HG03520 (cell line): ENCODE data around the gene CLCN4.

Source experiments
- ATAC-seq: cut with Tn5 transposase; IDR thresholded peaks from one replicate; pipeline ENCODE4 v1.9.1; 2021; ENCODE audit warnings: mild to moderate bottlenecking, moderate library complexity; ENCODE audit not compliant: unreplicated experiment

Gene CLCN4

DNA sequence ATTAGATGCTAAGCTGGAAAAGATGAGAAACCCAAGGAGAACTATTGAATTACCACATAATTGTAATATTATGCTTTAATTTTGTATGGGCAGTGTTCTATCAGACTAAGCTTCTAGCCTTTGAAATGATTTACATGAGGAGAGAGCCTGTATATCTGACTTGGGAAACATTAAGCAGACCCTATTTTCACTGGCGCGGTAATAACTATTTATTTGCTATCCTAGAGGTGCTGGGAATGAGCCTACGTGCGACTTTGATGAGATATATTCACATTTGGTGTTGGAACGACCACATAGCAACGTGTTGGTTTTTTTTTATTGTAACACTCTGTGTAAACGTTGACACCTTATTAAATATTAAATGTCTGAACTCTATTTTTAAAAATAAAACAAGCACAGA is 80.5 kb downstream of the CLCN4 start:
- ATAC-seq, result no peak

DNA sequence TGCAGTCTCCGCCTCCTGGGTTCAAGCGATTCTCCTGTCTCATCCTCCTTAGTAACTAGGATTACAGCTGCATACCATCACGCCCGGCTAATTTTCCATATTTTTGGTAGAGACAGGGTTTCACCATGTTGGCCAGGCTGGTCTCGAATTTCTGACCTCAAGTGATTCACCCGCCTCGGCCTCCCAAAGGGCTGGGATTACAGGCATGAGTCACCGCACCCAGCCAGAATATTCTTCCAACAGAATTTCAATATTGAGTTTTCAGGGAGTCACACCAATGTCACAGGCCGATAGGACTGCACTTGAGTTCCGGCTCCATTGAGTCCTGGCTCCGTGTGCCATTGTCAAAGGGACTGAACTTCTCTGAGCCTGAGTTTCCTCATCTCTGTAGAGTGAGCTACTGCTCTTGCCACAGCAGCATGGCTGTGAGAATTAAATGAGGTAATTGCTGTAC is 82.9 kb downstream of the CLCN4 start:
- no peak for ATAC-seq

DNA sequence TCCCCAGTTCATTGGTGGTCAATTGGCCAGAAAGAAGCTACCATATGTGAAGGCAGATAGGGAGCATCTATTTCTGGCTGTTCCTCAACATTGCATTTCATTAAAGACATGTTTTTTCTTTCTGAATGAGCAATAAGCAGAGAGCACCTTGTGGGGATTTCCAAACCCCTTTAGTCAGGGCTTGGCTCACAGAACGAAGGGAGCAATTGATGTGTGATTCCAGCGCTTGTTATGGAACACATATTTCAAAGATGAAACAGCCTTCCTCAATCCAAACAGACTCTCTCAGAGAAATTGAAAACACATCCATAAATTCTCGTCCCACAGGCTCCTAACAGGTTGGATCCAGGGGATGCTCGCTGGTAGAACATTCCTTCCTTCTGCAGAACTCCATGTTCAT is 84.1 kb downstream of the CLCN4 start:
- no peak for ATAC-seq

DNA sequence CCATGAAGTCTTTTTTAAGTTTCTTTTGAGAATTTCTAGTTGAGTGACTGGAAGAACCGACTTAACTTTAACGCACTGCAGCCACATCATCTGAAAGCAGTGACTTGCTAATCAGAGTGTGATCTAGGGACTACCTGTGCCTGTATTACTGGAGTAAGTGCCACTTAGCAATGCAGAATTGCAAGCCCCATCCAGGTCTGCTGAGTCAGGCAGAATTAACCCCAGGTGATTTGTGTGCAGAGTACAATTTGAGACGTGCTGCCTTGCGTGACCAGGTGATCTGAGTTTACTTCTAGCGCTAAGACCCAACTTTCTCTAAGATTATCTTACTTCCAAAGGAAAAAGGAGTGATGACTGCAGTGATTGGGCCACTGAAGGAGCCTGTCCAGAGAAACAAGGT is 85.3 kb downstream of the CLCN4 start:
- no peak for ATAC-seq

DNA sequence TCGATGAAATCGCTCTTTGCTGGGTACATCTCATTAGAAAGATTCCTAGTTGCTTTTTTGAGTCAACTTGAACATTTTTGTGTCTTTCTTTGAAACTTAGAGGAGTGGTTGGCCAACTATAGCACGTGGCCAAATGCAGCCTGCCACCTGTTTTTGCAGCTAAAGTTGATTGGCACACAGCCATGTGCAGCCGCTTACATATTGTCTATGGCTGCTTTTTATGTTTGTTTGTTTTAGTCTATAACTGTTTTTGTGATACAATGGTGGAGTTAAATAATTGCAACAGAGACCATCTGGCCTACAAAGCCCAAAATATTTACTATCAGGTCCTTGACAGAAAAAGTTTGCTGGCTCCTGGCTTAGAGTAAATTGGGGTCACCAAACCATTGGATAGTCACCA is 86.3 kb downstream of the CLCN4 start:
- no peak for ATAC-seq

DNA sequence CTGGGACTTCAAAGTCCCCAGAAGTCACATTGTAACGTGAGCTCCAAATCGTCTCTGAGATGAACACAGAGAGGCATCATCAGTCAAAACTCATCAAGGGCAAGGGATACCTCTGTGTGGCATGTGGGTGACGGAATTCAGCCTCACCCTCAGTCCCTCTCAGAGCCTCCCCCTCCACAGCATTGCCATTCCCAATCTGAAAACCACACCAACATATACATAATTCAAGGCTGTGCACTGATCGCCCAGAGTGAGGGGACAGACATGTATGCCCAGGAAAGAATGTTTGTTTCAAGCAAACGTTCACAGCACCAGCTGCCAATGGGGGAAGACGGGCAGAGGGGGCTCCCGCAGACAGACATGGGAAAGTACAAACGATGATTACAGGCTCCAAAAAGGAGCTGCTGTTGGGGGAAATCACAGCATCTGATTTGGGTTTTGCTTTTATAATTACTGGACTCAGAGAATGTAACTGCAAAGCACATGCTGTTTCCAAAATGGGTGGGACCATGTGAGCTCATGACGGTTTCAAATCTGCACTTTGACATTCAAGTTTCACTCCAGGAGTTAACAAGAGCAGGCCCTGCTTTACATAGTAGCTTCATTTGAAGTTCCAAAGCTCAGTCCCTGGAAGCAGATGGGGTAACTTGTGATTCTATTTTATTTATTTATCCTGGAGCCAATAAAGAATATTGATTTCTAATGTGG is 88.3 kb downstream of the CLCN4 start:
- ATAC-seq, result no peak

DNA sequence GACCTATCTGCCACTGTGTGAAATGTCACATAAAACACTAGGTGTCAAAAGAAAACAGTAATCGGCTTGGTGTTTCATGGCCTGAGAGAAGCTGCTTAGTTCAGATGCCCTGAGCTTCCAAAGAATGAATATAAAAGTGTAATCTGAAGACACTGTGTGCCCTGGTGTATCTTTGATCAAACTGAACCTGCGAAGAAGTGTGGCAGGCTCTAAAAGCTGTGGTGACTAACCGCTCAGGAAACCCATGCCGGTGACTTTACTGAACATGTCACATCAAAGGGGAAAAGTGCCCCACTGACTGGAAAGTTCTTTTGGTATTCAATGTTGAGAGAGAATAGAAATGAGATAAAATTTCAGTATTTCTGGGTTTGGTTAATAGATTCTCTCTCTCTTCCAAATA is 89.1 kb downstream of the CLCN4 start:
- no peak for ATAC-seq

DNA sequence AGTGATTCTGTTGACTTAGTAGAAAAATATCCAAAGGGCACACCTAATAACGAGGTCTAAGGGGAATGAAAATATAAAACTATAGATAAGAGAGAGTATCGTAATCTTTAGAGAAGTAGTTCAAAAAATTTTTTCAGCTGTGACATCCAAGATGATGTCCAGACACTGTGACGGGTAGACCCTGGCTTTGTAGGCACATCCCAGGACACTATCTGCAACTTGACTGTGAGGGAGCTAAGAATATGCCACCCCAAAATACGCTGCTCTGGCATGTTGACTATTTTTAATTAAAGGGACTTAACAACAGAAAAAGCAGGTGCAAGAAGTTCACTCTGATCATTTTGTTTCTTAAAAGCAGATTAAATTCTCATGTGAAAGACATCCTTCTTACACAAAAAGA is 89.5 kb downstream of the CLCN4 start:
- no peak for ATAC-seq

DNA sequence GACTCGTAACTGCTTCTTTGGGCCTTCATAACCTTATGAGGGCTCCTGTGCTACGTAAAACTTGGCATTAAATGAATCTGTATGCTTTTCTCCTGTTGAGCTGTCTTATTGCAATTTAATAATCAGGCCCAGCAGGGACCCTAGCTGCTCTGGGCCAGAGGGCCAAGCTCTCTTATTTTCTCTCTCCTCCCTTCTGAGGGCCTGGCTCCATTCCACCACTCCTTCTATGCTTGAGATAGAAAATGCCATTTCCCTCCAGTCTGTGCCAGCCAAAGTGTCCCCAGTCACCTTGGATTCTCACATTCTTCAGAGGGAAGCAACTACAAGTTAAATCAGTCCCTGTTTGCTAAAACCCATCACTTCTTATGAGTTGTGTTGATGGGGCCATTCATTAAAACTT is 90.1 kb downstream of the CLCN4 start:
- ATAC-seq, result no peak

DNA sequence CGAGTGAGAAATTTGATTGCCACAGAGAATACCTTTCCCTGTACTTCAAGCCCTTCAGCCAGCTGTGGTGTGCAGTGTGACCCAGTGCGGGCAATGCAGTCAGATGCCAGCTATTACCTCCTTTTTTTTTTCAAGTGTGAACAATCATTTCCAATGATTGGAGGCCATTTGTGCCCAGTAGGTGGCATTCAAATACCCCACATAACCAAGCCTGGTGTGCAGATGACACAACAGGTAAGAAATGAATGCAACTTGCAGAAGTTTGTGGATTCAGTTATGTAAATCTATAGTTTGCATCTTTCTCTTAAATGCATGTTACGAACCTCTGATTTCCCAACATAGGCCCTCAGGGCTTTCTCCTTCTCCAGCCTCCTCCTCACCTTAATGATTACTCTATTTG is 98.0 kb downstream of the CLCN4 start:
- ATAC-seq, result no peak

DNA sequence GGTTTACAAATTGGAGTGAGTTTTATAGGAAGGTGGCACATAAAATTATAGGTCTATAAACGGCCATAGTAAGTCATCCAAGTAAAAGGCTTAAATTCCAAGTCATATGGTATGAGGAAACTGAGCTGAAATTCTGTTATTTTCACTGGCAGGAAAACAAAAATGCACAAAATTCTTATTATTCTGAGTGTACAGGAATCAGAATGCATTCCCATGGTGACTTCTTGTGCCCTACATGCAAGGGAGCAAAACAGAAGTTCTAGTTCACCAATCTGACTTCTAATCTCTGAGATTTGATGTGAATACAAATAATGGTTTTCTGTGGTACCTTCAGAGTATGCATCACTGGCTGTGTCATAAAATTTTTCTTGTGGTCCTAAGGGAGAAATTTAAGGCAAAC is 102.9 kb downstream of the CLCN4 start:
- no peak for ATAC-seq

DNA sequence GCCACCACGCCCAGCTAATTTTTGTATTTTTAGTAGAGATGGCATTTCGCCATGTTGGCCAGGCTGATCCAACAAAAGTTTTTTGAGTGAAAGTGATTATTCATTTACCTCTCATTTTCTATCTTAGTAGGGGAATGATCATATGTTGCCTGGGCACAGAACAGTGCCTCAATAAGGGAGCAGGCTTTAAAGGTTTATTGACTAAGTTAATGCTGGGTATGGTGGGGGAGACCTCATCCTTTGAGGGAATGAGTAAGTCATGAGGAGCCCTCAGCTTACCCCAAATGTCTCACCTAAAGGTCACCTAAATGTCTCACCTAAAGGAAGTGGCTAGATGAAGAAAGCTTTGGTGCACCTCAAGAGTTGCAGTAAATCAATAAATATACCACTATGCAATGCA is 109.0 kb downstream of the CLCN4 start:
- no peak for ATAC-seq

DNA sequence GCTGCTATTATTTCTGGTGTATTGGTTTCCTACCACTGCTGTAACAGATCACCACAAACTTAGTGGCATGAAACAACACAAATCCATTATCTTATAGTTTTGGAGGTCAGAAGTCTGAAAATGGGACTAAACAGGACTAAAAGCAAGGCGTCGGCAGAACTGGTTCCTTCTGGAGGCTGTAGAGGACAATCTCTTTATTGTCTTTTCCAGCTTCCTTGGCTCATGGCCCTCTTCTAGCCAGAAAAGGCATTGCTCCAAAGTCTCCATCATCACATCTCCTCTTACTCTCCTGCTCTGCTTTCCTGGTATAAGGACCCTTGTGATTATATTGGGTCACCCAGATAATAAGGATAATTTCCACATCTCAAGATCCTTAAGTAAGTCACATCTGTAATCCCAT is 121.9 kb downstream of the CLCN4 start:
- no peak for ATAC-seq

DNA sequence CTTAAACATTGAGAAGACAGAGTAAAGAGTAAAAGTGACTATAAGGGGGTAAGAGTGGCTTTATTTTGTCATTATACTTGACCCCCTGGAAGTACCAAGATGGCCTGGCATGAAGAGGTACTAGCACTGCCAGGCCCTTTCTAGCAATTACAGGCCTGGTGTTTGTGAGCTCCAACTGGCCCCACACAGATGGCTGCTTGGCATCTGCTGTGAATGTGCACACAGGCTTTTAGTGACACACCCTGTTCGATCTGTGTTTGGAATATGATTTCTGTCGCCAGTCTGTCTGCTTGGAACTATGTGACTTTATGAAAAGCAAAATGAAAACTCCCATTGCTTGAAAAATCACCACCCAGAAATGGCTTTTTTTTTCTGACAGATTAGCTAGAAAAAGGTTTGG is 123.3 kb downstream of the CLCN4 start:
- ATAC-seq, result no peak

DNA sequence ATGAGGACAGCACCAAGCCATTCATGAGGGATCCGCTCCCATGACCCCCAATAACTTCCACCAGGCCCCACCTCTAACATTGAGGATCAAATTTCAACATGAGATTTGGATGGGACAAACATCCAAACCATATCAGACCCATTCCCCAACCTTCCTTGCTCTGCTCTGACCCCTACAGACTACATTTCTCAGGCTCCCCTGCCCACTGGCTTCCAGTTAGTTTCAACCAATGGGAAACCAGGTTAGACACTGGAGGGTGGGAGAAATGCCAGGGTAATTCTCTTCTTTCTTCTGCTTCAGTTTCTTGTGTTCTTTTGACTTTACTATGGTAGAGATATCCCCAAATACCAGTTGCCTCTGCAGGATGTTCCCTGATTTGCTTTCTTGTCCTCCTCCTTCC is 125.7 kb downstream of the CLCN4 start:
- ATAC-seq, result no peak

DNA sequence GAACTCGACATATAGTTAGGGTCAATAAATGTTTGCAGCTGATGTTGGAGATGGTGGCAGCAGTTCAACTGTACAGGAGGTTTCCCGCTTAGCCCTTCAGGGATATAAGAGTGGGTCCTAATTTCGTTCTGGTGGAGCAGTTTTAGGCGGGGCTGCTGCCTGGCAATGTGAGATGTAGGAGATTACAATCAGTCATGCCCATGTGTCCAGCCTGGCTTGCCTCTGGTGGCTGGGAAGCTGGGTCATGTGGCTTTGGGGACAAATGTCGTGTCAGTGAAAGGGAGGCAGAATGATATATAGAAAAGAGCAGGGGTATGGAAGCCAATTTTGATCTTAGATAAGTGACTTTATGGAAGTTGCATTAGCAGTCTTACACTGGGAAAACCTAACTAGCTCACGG is 129.4 kb downstream of the CLCN4 start:
- no peak for ATAC-seq
